ENCODE results near the gene MRAP.

Gene MRAP

GRCh38 chr21:32328595-32328994 lies 29.9 kb downstream of the MRAP start:
- Histone ChIP-seq H3K79me2 (ENCODE audit: insufficient read depth, low read length) (no peaks in the 10 kb centered on the region), H3K4me3 (ENCODE audit: low read depth, low read length, poor library complexity, severe bottlenecking) (no peak overlapping the region), H3K9me3 (ENCODE audit: low read length) (no peaks in the 10 kb centered on the region), H3K27ac (ENCODE audit: low read depth, low read length, poor library complexity, severe bottlenecking) (no peak overlapping the region), H3K36me3 (ENCODE audit: insufficient read depth, low read length) (peaks cover 100% of the 10 kb centered on the region), H4K20me1 (ENCODE audit: insufficient read depth, low read length) (no peaks in the 10 kb centered on the region), H3K9ac (ENCODE audit: low read length) (no peak overlapping the region), H2AFZ (ENCODE audit: low read length) (no peak overlapping the region), H3K9me2 (ENCODE audit: low read depth, low read length) (no peaks in the 10 kb centered on the region), H3K27me3 (ENCODE audit: insufficient read depth, low read length) (no peaks in the 10 kb centered on the region), H3K4me2 (ENCODE audit: low read length) (no peak overlapping the region), H3F3A (ENCODE audit: insufficient read depth, low read length) (no peaks in the 10 kb centered on the region), H3K4me1 (ENCODE audit: insufficient read depth, low read length, severe bottlenecking) (no peaks in the 10 kb centered on the region)
- TF ChIP-seq EZH2 (IDR thresholded peaks at IDR 0.05; ENCODE audit: borderline replicate concordance, low read length) = no peak
- TF ChIP-seq, protein P1, sequence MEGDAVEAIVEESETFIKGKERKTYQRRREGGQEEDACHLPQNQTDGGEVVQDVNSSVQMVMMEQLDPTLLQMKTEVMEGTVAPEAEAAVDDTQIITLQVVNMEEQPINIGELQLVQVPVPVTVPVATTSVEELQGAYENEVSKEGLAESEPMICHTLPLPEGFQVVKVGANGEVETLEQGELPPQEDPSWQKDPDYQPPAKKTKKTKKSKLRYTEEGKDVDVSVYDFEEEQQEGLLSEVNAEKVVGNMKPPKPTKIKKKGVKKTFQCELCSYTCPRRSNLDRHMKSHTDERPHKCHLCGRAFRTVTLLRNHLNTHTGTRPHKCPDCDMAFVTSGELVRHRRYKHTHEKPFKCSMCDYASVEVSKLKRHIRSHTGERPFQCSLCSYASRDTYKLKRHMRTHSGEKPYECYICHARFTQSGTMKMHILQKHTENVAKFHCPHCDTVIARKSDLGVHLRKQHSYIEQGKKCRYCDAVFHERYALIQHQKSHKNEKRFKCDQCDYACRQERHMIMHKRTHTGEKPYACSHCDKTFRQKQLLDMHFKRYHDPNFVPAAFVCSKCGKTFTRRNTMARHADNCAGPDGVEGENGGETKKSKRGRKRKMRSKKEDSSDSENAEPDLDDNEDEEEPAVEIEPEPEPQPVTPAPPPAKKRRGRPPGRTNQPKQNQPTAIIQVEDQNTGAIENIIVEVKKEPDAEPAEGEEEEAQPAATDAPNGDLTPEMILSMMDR (IDR thresholded peaks at IDR 0.05; ENCODE audit: low read length) = no peak

DNA sequence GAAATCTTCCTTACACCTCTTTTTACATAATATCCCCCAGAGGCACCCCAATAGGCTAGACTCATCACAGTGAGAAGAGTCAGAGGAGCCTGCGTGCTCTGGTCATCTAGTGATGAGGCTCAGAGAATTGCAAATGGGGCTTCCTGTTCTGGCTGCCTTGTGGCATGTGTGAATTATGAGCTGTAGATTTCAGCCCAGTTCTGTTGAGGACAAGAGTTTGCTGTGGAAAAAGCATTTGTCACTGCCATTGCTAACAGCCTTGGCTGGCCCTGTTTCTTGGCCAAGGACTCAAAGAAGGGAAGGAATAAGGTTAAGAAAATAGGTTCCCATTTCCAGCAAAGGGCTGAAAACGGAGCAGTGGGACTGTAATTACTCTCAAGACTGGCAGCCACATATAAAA lies 30.7 kb downstream of the MRAP start:
- Histone ChIP-seq H3K9ac (ENCODE audit: low read length) (no peak overlapping the region), H3F3A (ENCODE audit: insufficient read depth, low read length) (no peaks in the 10 kb centered on the region), H3K4me3 (ENCODE audit: low read depth, low read length, poor library complexity, severe bottlenecking) (no peak overlapping the region), H3K79me2 (ENCODE audit: insufficient read depth, low read length) (no peaks in the 10 kb centered on the region), H3K9me3 (ENCODE audit: low read length) (no peaks in the 10 kb centered on the region), H4K20me1 (ENCODE audit: insufficient read depth, low read length) (no peaks in the 10 kb centered on the region), H3K4me2 (ENCODE audit: low read length) (no peak overlapping the region), H3K36me3 (ENCODE audit: insufficient read depth, low read length) (peaks cover 100% of the 10 kb centered on the region), H3K9me2 (ENCODE audit: low read depth, low read length) (no peaks in the 10 kb centered on the region), H2AFZ (ENCODE audit: low read length) (no peak overlapping the region), H3K27me3 (ENCODE audit: insufficient read depth, low read length) (no peaks in the 10 kb centered on the region), H3K27ac (ENCODE audit: low read depth, low read length, poor library complexity, severe bottlenecking) (no peak overlapping the region), H3K4me1 (ENCODE audit: insufficient read depth, low read length, severe bottlenecking) (no peaks in the 10 kb centered on the region)
- TF ChIP-seq EZH2 (IDR thresholded peaks at IDR 0.05; ENCODE audit: borderline replicate concordance, low read length) = no peak
- TF ChIP-seq, protein P1 (IDR thresholded peaks at IDR 0.05; ENCODE audit: low read length) = no peak

DNA sequence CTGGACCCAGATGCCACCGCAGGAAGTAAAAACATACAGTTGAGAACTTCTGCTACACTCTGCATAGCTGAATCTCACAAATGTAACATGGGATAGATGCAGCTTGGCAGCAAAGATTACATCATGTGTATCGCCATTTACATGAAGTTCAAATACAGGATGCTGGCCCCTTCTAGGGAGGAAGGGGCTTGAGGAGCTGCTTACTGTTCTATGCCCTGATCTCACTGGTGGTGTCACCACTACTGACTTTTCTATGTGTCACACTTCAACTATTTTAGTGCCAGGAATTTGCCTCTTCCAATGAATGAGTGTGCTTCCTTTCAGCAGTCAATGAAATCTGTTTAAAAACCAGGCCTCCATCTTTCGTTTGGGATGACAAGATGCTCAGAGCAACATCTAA lies 31.1 kb downstream of the MRAP start:
- Histone ChIP-seq H4K20me1 (ENCODE audit: insufficient read depth, low read length) (no peaks in the 10 kb centered on the region), H3F3A (ENCODE audit: insufficient read depth, low read length) (no peaks in the 10 kb centered on the region), H3K4me3 (ENCODE audit: low read depth, low read length, poor library complexity, severe bottlenecking) (no peak overlapping the region), H3K27me3 (ENCODE audit: insufficient read depth, low read length) (no peaks in the 10 kb centered on the region), H3K27ac (ENCODE audit: low read depth, low read length, poor library complexity, severe bottlenecking) (no peak overlapping the region), H3K79me2 (ENCODE audit: insufficient read depth, low read length) (no peaks in the 10 kb centered on the region), H3K9me2 (ENCODE audit: low read depth, low read length) (no peaks in the 10 kb centered on the region), H3K4me1 (ENCODE audit: insufficient read depth, low read length, severe bottlenecking) (no peaks in the 10 kb centered on the region), H3K4me2 (ENCODE audit: low read length) (no peak overlapping the region), H2AFZ (ENCODE audit: low read length) (no peak overlapping the region), H3K9me3 (ENCODE audit: low read length) (no peaks in the 10 kb centered on the region), H3K9ac (ENCODE audit: low read length) (no peak overlapping the region), H3K36me3 (ENCODE audit: insufficient read depth, low read length) (peaks cover 100% of the 10 kb centered on the region)
- TF ChIP-seq, protein P1 (IDR thresholded peaks at IDR 0.05; ENCODE audit: low read length) = no peak
- TF ChIP-seq EZH2 (IDR thresholded peaks at IDR 0.05; ENCODE audit: borderline replicate concordance, low read length) = no peak
